ES-I3 (cell line): ENCODE measurements around the gene ATP2B2.

Experiments used
- H3K36me3 ChIP-seq: 2 replicates; pipeline ENCODE4 v1.6.1; 2013; ENCODE audit warnings: mild to moderate bottlenecking, low read length, control low read depth, moderate library complexity; ENCODE audit not compliant: insufficient read depth
- H3K4me1 ChIP-seq: 2 replicates; pipeline ENCODE4 v1.6.1; 2013; ENCODE audit warnings: mild to moderate bottlenecking, control low read depth, low read length; ENCODE audit not compliant: insufficient read depth
- H3K9ac ChIP-seq: 2 replicates; pipeline ENCODE4 v1.6.1; 2013; ENCODE audit warnings: low read depth, mild to moderate bottlenecking, low read length, moderate library complexity
- H3K9me3 ChIP-seq: 2 replicates; pipeline ENCODE4 v1.6.1; 2013; ENCODE audit warnings: mild to moderate bottlenecking, low read length, moderate library complexity; ENCODE audit not compliant: control insufficient read depth, insufficient read depth

ATP2B2 gene

GRCh38 chr3:10356461-10356981 lies 148.9 kb downstream of the ATP2B2 start:
- H3K9ac ChIP-seq, result no peak overlapping the region
- H3K36me3 ChIP-seq, result no peaks in the 10 kb centered on the region
- H3K9me3 ChIP-seq, result no peaks in the 10 kb centered on the region
- H3K4me1 ChIP-seq, result 0 out of 2 replicates have a peak, but pooled peaks cover 6% of the 10 kb centered on the region

DNA sequence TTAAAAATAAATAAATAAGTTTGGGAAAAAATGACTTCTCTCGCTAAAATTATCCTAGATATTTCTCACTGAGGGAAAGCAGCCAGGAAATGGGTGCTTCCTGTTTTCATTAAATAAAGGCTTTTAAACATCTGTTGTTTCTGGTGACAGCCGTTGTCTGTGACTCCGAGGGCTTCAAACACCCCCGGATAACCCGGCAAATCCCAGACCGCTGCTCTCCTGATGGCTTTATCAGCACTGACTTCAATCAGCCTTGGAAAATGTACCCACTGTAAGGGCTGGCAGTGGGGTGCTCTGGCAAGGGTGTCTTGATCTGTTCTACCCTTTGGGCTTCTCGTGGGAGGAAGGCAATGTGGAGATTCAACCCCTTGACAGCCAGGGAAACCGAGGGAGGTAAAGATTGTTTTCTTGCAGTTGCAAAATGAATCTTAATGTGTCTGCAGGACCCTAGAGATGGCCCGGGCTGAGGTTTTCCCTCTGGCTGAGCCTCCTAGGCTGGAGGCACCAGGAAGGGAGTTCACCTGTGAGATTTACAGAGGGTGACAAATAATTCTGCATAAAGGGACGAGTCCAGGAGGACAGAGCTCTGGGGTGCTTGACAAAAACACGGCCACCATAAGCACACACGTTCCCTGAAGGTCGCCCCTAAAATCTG lies 150.9 kb downstream of the ATP2B2 start:
- no peaks in the 10 kb centered on the region for H3K36me3 ChIP-seq
- H3K9ac ChIP-seq, result no peak overlapping the region
- H3K9me3 ChIP-seq, result no peaks in the 10 kb centered on the region
- H3K4me1 ChIP-seq, result 0 out of 2 replicates have a peak, but pooled peaks cover 6% of the 10 kb centered on the region

- H3K4me1 ChIP-seq, result 0 out of 2 replicates have a peak, but pooled peaks cover 6% of the 10 kb centered on the region
- no peak overlapping the region for H3K9ac ChIP-seq
These were observed 151.6 kb downstream of the ATP2B2 start for GRCh38 chr3:10353661-10354360.

DNA sequence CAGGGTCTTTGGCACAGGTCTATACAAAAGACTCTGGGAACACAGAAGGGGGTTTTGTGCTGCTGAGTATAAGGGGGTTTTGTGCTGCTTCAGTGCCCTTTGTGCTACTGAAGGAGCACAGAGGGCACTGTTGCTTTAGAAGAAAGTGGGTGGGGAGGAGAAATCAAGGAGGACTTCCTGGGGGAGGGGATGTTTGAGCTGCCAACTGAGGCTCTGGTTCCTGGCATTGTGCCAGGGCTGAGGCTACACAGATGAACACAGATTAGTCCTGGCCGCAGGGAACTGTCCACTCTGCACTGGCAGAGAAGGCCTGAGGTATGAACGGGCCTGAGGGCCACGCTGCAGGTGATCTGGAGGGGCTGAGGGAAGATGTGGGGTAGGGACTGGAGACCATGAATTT lies 152.2 kb downstream of the ATP2B2 start:
- no peak overlapping the region for H3K9ac ChIP-seq
- no peaks in the 10 kb centered on the region for H3K9me3 ChIP-seq
- H3K4me1 ChIP-seq, result 0 out of 2 replicates have a peak, but pooled peaks cover 6% of the 10 kb centered on the region
- no peaks in the 10 kb centered on the region for H3K36me3 ChIP-seq

More at GRCh38 chr3:10353661-10354360, 151.6 kb downstream of the ATP2B2 start:
- Histone ChIP-seq H3K9me3 (no peaks in the 10 kb centered on the region), H3K36me3 (no peaks in the 10 kb centered on the region)

- Histone ChIP-seq H3K9ac (no peak overlapping the region), H3K4me1 (0 out of 2 replicates have a peak, but pooled peaks cover 6% of the 10 kb centered on the region), H3K36me3 (no peaks in the 10 kb centered on the region), H3K9me3 (no peaks in the 10 kb centered on the region)
These were observed 153.1 kb downstream of the ATP2B2 start for GRCh38 chr3:10352146-10352911.

DNA sequence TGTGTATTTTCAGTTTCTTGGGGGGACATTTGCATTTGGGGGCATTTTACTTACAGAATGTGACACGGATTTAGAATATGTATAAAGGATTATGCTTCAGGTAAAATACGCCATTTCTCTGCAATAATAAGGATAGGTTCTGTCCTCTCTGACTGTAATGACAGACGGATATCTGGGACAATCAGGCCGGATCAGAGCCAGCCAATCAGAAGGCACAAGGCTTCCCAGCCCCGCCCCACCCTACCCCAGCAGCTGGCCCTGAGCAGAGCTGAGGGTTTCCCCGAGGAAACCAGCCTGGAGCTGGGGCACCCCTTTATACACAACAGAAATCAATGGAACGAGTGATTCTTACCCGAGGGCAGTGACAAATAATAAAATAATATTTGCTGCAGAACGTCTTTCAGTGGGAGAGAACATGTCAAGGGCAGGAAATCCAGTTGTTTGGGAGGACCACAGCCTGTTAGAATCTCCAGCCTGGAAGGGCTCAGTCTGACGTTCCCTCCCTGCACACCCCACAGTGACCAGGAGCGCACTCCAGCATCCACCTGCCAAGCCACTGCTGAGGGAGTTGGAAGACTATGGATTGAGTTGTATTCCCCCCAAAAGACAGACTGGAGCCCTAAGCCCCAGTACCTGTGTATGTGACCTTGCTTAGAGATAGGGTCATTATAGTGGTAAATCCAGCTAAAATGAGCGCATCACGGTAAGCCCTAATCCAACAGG lies 154.2 kb downstream of the ATP2B2 start:
- Histone ChIP-seq H3K36me3 (no peaks in the 10 kb centered on the region), H3K9ac (no peak overlapping the region), H3K9me3 (no peaks in the 10 kb centered on the region), H3K4me1 (0 out of 2 replicates have a peak, but pooled peaks cover 6% of the 10 kb centered on the region)

- Histone ChIP-seq H3K36me3 (no peaks in the 10 kb centered on the region), H3K4me1 (0 out of 2 replicates have a peak, but pooled peaks cover 6% of the 10 kb centered on the region), H3K9me3 (no peaks in the 10 kb centered on the region), H3K9ac (no peak overlapping the region)
These were observed 154.9 kb downstream of the ATP2B2 start for GRCh38 chr3:10350324-10350985.

DNA sequence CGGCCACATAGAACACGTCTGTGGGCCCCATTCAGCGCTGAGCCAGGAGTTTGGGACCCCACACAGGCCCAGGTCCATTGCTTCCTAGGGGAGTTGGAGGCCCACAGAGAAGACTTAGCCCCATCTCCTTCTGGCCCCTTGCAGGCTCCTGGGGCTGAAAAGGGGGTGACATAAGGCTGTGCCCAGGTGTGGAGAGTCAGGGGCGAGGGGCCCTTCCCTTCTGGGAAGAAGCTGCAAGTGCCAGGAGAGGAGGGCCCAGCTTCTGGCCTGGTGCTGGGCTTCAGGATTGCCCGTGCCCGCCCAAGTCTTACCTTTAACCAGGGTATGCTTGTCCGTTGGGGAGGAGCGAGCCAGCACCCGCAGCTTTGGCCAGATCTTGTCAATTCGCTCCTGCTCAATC lies 155.6 kb downstream of the ATP2B2 start:
- Histone ChIP-seq H3K9me3 (no peaks in the 10 kb centered on the region), H3K4me1 (0 out of 2 replicates have a peak, but pooled peaks cover 6% of the 10 kb centered on the region), H3K36me3 (no peaks in the 10 kb centered on the region), H3K9ac (no peak overlapping the region)

- 0 out of 2 replicates have a peak, but pooled peaks cover 6% of the 10 kb centered on the region for H3K4me1 ChIP-seq
- no peaks in the 10 kb centered on the region for H3K9me3 ChIP-seq
- no peak overlapping the region for H3K9ac ChIP-seq
- no peaks in the 10 kb centered on the region for H3K36me3 ChIP-seq
These were observed 157.0 kb downstream of the ATP2B2 start for GRCh38 chr3:10348404-10348721.

- Histone ChIP-seq H3K9me3 (no peaks in the 10 kb centered on the region), H3K36me3 (no peaks in the 10 kb centered on the region), H3K9ac (no peak overlapping the region), H3K4me1 (0 out of 2 replicates have a peak, but pooled peaks cover 2% of the 10 kb centered on the region)
These were observed 157.6 kb downstream of the ATP2B2 start for GRCh38 chr3:10347648-10348403.

- H3K9ac ChIP-seq, result no peak overlapping the region
- no peaks in the 10 kb centered on the region for H3K4me1 ChIP-seq
These were observed 159.5 kb downstream of the ATP2B2 start for GRCh38 chr3:10345911-10346310.

DNA sequence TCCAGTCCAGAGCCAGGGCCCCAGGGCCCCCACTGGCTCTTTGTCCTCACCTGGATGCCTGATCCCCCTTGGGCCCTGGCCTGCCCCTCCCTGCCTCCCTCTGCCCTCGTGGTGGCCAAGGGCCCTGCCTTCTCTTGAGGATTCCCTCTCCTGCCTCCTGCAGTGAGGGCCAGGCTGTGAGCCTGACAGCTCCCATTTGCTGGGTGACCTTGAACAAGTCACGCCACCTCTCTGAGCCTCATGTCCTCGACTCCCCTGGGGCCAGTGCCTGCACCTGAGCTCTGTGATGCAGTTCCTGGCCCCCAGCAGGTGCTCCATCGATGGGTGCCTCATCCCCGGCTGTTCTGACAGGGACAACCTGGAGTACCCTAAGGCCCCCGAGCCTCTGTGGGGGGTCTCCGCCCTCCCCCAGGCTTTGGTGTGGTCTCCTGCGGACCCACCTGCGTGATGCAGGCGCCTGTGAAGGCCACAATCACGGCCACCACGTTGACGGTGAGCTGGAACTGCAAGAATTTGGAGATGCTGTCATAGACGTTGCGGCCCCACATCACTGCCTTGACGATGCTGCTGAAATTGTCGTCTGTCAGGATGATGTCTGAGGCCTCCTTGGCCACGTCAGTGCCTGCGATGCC lies 160.3 kb downstream of the ATP2B2 start:
- Histone ChIP-seq H3K9ac (no peak overlapping the region), H3K36me3 (no peaks in the 10 kb centered on the region), H3K4me1 (no peaks in the 10 kb centered on the region), H3K9me3 (no peaks in the 10 kb centered on the region)

More at GRCh38 chr3:10345911-10346310, 159.5 kb downstream of the ATP2B2 start:
- H3K9me3 ChIP-seq, result no peaks in the 10 kb centered on the region
- H3K36me3 ChIP-seq, result no peaks in the 10 kb centered on the region
